SU-DHL-6 (cell line): Measurements from ENCODE around the gene SMAD7.

Source experiments
- H2AFZ ChIP-seq: fragments of 200-600 bp; sonication (generic); 2 replicates; pipeline ENCODE4 v1.6.1; 2014; ENCODE audit warnings: low read depth, mild to moderate bottlenecking, moderate library complexity, mixed read lengths, antibody characterized with exemption, low read length; ENCODE audit not compliant: severe bottlenecking
- H3F3A ChIP-seq: fragments of 200-600 bp; shearing (Covaris generic); 2 replicates; pipeline ENCODE4 v1.6.0; 2016; ENCODE audit warnings: antibody characterized with exemption, mild to moderate bottlenecking; ENCODE audit not compliant: insufficient read depth
- H3K27ac ChIP-seq: fragments of 200-600 bp; sonication (generic); 2 replicates; pipeline ENCODE4 v1.5.1; 2016; ENCODE audit warnings: low read depth, mild to moderate bottlenecking, low read length, moderate library complexity, mixed read lengths
- H3K27me3 ChIP-seq: fragments of 200-600 bp; sonication (generic), shearing (Covaris generic); 2 replicates; pipeline ENCODE4 v1.6.0; 2014; ENCODE audit warnings: mild to moderate bottlenecking, low read length
- H3K36me3 ChIP-seq: fragments of 200-600 bp; sonication (generic); 2 replicates; pipeline ENCODE4 v1.6.1; 2014; ENCODE audit warnings: mild to moderate bottlenecking, low read length, mixed read lengths
- H3K4me2 ChIP-seq: fragments of 300-600, 200-600 bp; shearing (Covaris generic), sonication (generic); 2 replicates; pipeline ENCODE4 v1.6.0; 2014; ENCODE audit warnings: low read length, low read depth, mild to moderate bottlenecking; ENCODE audit not compliant: poor library complexity, severe bottlenecking
- H3K4me3 ChIP-seq: fragments of 200-600 bp; sonication (generic); 2 replicates; pipeline ENCODE4 v1.5.1; 2014; ENCODE audit warnings: antibody characterized with exemption, low read length, mild to moderate bottlenecking, mixed read lengths; ENCODE audit not compliant: insufficient read depth, poor library complexity, severe bottlenecking
- H3K79me2 ChIP-seq: fragments of 200-600 bp; sonication (generic); 2 replicates; pipeline ENCODE4 v1.6.1; 2014; ENCODE audit warnings: mild to moderate bottlenecking, low read length, moderate library complexity; ENCODE audit not compliant: insufficient read depth
- H3K9ac ChIP-seq: fragments of 200-600 bp; sonication (generic); 2 replicates; pipeline ENCODE4 v1.7.0; 2014; ENCODE audit warnings: mild to moderate bottlenecking, low read length
- H3K9me2 ChIP-seq: fragments of 200-600 bp; sonication (generic); replicated peaks from 2 replicates; pipeline ENCODE4 v1.6.1; 2014; ENCODE audit warnings: low read length; ENCODE audit not compliant: insufficient read depth
- H3K9me3 ChIP-seq: fragments of 200-600 bp; sonication (generic); 2 replicates; pipeline ENCODE4 v1.6.1; 2014; ENCODE audit warnings: low read length, mixed read lengths; ENCODE audit not compliant: insufficient read depth
- H4K20me1 ChIP-seq: fragments of 200-600 bp; sonication (generic); 2 replicates; pipeline ENCODE4 v1.6.1; 2014; ENCODE audit warnings: low read depth, mild to moderate bottlenecking, antibody characterized with exemption, low read length, moderate library complexity, mixed read lengths
- EZH2phosphoT487 ChIP-seq: fragments of 200-600 bp; sonication (generic), shearing (Covaris generic); conservative IDR thresholded peaks from 2 replicates; pipeline ENCODE4 v1.6.1; 2018; ENCODE audit warnings: mild to moderate bottlenecking, antibody characterized with exemption, low read length, moderate library complexity, mixed read lengths
- TF ChIP-seq, protein P1 (sequence below): fragments of 200-600 bp; sonication (generic); IDR thresholded peaks from one replicate; pipeline ENCODE4 v1.5.1; 2017; ENCODE audit warnings: antibody characterized with exemption, mild to moderate bottlenecking, low read length, moderate library complexity; ENCODE audit not compliant: insufficient read depth, poor library complexity, severe bottlenecking

SMAD7 gene

DNA sequence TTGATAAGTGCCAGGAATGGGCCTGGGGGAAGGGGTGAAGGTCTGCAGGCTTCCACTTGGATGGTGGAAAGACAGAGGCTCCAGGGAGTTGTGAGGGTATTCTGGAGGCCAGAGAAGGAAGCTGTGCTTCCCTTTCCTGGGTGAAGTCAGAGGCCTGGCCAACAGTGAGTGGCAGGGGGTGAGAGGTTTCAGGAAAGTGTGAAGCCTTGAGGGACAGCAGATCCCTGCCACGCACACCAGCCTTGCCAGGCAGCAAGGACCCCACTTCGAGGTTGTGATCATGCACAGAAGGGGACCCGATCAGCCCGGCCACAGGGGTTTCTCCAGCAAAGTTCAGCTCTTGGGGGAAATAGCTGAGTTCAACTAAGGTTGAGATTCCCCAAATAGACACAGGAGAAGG, 66.5 kb downstream of the SMAD7 start:
- Histone ChIP-seq H3K4me3 (no peak overlapping the region), H3K27ac (no peak overlapping the region), H3K9me2 (no peaks in the 10 kb centered on the region), H3K27me3 (no peaks in the 10 kb centered on the region), H3K4me2 (no peak overlapping the region), H3K9me3 (no peaks in the 10 kb centered on the region), H2AFZ (no peak overlapping the region), H3K9ac (no peak overlapping the region), H4K20me1 (no peaks in the 10 kb centered on the region), H3K79me2 (no peaks in the 10 kb centered on the region), H3F3A (no peaks in the 10 kb centered on the region), H3K36me3 (no peaks in the 10 kb centered on the region)
- no peak for TF ChIP-seq EZH2phosphoT487
- TF ChIP-seq, protein P1, sequence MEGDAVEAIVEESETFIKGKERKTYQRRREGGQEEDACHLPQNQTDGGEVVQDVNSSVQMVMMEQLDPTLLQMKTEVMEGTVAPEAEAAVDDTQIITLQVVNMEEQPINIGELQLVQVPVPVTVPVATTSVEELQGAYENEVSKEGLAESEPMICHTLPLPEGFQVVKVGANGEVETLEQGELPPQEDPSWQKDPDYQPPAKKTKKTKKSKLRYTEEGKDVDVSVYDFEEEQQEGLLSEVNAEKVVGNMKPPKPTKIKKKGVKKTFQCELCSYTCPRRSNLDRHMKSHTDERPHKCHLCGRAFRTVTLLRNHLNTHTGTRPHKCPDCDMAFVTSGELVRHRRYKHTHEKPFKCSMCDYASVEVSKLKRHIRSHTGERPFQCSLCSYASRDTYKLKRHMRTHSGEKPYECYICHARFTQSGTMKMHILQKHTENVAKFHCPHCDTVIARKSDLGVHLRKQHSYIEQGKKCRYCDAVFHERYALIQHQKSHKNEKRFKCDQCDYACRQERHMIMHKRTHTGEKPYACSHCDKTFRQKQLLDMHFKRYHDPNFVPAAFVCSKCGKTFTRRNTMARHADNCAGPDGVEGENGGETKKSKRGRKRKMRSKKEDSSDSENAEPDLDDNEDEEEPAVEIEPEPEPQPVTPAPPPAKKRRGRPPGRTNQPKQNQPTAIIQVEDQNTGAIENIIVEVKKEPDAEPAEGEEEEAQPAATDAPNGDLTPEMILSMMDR: no peak

GRCh38 chr18:48882379-48882778, 68.4 kb downstream of the SMAD7 start:
- H3K9ac ChIP-seq: no peak overlapping the region
- H3F3A ChIP-seq: no peaks in the 10 kb centered on the region
- no peaks in the 10 kb centered on the region for H4K20me1 ChIP-seq
- H3K36me3 ChIP-seq: no peaks in the 10 kb centered on the region
- no peaks in the 10 kb centered on the region for H3K9me3 ChIP-seq
- no peak overlapping the region for H2AFZ ChIP-seq
- no peaks in the 10 kb centered on the region for H3K27me3 ChIP-seq
- H3K9me2 ChIP-seq: no peaks in the 10 kb centered on the region
- no peak overlapping the region for H3K4me2 ChIP-seq
- H3K4me3 ChIP-seq: no peak overlapping the region
- no peak for TF ChIP-seq EZH2phosphoT487
- TF ChIP-seq, protein P1: no peak
- no peak overlapping the region for H3K27ac ChIP-seq
- no peaks in the 10 kb centered on the region for H3K79me2 ChIP-seq

GRCh38 chr18:48880931-48881330, 69.8 kb downstream of the SMAD7 start:
- Histone ChIP-seq H3K9ac (no peak overlapping the region), H3K27ac (no peak overlapping the region), H3K36me3 (no peaks in the 10 kb centered on the region), H3K4me2 (no peak overlapping the region), H3K79me2 (no peaks in the 10 kb centered on the region), H3F3A (no peaks in the 10 kb centered on the region), H3K9me2 (no peaks in the 10 kb centered on the region), H2AFZ (no peak overlapping the region), H3K27me3 (no peaks in the 10 kb centered on the region), H3K9me3 (no peaks in the 10 kb centered on the region), H4K20me1 (no peaks in the 10 kb centered on the region), H3K4me3 (no peak overlapping the region)
- TF ChIP-seq EZH2phosphoT487: no peak
- TF ChIP-seq, protein P1: no peak
